ENCODE results near the gene ENGASE. TPM values are rescaled to one million over a fixed set of nuclear protein-coding genes. Genes with fewer than 3 reads are reported as not detected.

ENGASE gene
- total and polyA plus RNA-seq, 2 experiments from 2014 or later: 9.0 to 27.1 TPM

DNA sequence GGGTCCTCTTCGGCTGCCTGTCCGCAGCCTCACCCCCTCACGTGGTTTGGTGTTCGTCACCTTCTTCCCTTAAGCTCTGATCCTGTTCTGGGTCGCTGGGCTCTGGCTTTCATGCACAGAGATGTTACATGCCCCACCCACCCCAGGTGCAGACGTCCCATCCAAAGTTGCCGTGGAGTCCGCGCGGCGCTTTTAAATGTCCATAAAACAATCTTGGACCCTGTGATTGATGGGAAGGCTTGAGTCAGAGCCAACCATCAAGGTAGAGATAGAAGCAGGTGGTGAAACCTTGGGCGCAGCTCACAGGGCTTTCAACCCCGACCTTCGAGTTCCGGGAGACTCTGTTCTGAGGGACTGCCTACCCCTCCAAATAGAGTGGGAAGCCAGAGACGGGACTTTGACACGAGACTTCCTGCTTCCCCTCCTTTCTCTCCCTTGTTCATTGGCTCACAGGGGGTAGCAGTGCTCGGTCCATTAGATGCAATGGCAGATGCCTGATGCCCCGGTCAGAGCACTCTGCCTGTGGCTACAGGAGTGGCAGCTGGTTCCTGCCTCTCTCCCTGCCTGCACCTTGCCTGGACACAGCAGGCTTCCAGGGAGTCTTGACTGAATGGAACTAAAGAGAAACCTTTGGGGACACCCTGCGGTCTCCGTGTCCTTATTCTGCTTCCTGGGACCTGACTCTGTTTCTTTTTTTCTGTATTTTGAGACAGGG, 4.0 kb downstream of the ENGASE start:
- H3K4me3 Mint-ChIP-seq: no peak overlapping the region
- Histone ChIP-seq H2AFZ (no peak overlapping the region), H3K9me2 (ENCODE audit: insufficient read depth) (no peaks in the 10 kb centered on the region), H4K20me1 (replicated peaks; ENCODE audit: insufficient read depth) (peaks cover 9% of the 10 kb centered on the region), H3K27ac (ENCODE audit: low read depth) (no peak overlapping the region), H3F3A (replicated peaks; ENCODE audit: low read depth) (no peaks in the 10 kb centered on the region), H3K4me1 (ENCODE audit: insufficient read depth) (peaks cover 7% of the 10 kb centered on the region; the same call in 1 of the 2 replicates), H3K79me2 (replicated peaks; ENCODE audit: insufficient read depth) (no peaks in the 10 kb centered on the region), H3K4me2 (no peak overlapping the region), H3K27me3 (ENCODE audit: insufficient read depth) (no peaks in the 10 kb centered on the region), H3K4me3 (no peak overlapping the region), H3K36me3 (ENCODE audit: insufficient read depth) (peaks cover 3% of the 10 kb centered on the region; the same call in 1 of the 2 replicates)
- H3K9me3 Mint-ChIP-seq: peaks cover 4% of the 10 kb centered on the region; the same call in 1 of the 3 replicates
- no peak for DNase-seq (ENCODE audit: low spot score)
- ATAC-seq: no peak
- H3K36me3 Mint-ChIP-seq (ENCODE audit: low read depth): peaks cover 42% of the 10 kb centered on the region
- peaks cover 8% of the 10 kb centered on the region; the same call in 2 of the 3 replicates for H3K4me1 Mint-ChIP-seq
- TF ChIP-seq EZH2phosphoT487 (IDR thresholded peaks at IDR 0.05; ENCODE audit: unreplicated experiment) (no peak), REST (IDR thresholded peaks at IDR 0.05; ENCODE audit: unreplicated experiment) (no peak), STAT1 (IDR thresholded peaks at IDR 0.05; ENCODE audit: unreplicated experiment) (no peak), POLR2AphosphoS5 (IDR thresholded peaks at IDR 0.05; ENCODE audit: low read depth) (no peak), CREB1 (CRISPR knock-in tag; IDR thresholded peaks at IDR 0.05; ENCODE audit: low read depth) (no peak), ZNF114 (CRISPR knock-in tag; IDR thresholded peaks at IDR 0.05) (no peak), EZH2 (IDR thresholded peaks at IDR 0.05; ENCODE audit: low read depth, unreplicated experiment) (no peak), NANOG (IDR thresholded peaks at IDR 0.05; ENCODE audit: borderline replicate concordance) (no peak), ZNF331 (CRISPR knock-in tag; IDR thresholded peaks at IDR 0.05; ENCODE audit: low read depth) (no peak), ZNF462 (CRISPR knock-in tag; IDR thresholded peaks at IDR 0.05) (no peak), JUNB (IDR thresholded peaks at IDR 0.05; ENCODE audit: unreplicated experiment) (no peak)
- TF ChIP-seq, protein P1, sequence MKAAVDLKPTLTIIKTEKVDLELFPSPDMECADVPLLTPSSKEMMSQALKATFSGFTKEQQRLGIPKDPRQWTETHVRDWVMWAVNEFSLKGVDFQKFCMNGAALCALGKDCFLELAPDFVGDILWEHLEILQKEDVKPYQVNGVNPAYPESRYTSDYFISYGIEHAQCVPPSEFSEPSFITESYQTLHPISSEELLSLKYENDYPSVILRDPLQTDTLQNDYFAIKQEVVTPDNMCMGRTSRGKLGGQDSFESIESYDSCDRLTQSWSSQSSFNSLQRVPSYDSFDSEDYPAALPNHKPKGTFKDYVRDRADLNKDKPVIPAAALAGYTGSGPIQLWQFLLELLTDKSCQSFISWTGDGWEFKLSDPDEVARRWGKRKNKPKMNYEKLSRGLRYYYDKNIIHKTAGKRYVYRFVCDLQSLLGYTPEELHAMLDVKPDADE (IDR thresholded peaks at IDR 0.05): no peak
- TF ChIP-seq, protein P2, sequence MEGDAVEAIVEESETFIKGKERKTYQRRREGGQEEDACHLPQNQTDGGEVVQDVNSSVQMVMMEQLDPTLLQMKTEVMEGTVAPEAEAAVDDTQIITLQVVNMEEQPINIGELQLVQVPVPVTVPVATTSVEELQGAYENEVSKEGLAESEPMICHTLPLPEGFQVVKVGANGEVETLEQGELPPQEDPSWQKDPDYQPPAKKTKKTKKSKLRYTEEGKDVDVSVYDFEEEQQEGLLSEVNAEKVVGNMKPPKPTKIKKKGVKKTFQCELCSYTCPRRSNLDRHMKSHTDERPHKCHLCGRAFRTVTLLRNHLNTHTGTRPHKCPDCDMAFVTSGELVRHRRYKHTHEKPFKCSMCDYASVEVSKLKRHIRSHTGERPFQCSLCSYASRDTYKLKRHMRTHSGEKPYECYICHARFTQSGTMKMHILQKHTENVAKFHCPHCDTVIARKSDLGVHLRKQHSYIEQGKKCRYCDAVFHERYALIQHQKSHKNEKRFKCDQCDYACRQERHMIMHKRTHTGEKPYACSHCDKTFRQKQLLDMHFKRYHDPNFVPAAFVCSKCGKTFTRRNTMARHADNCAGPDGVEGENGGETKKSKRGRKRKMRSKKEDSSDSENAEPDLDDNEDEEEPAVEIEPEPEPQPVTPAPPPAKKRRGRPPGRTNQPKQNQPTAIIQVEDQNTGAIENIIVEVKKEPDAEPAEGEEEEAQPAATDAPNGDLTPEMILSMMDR (conservative IDR thresholded peaks at IDR 0.05; ENCODE audit: low read depth in 2 of 2): no peak
- H3K27ac Mint-ChIP-seq: no peak overlapping the region
- H3K27me3 Mint-ChIP-seq (ENCODE audit: insufficient read depth, low read depth, poor library complexity): peaks cover 11% of the 10 kb centered on the region

Measured in GM23338 (cell line).